Transverse colon (tissue), 4 donors: Measurements from ENCODE around the gene NRG2.

Experiments used
- CTCF ChIP-seq, 5 experiments: fragments of 200-600 bp in 3 of 5; fragments of 450-650 bp in 2 of 5; sonication (generic) in 3 of 5; IDR thresholded peaks; 1 replicate in 2 of 5; 2 replicates in 3 of 5; pipeline ENCODE4 v1.5.1; 2016 to 2017; ENCODE audit warnings: antibody characterized with exemption in 5 of 5, inconsistent platforms in 3 of 5, mild to moderate bottlenecking in 2 of 5, moderate library complexity in 1 of 5
- POLR2A ChIP-seq: fragments of 450-650 bp; IDR thresholded peaks from one replicate; pipeline ENCODE4 v1.6.1; 2016; ENCODE audit warnings: antibody characterized with exemption, mild to moderate bottlenecking, moderate library complexity
- POLR2AphosphoS5 ChIP-seq, 3 donors: sonication (generic); formaldehyde crosslinking; IDR thresholded peaks; one replicate each; pipeline ENCODE4 v1.6.1; 2016; ENCODE audit warnings: antibody characterized with exemption in 3 of 3

GRCh38 chr5:139997276-139997675, 45.8 kb downstream of the NRG2 start:
- TF ChIP-seq POLR2A: no peak
- no peak for TF ChIP-seq CTCF (IDR thresholded peaks at IDR 0.05)
- TF ChIP-seq POLR2AphosphoS5 (IDR thresholded peaks at IDR 0.05): no peak
